AG09319 (cell line): ENCODE results near the gene PLEKHM3.

Experiments
- DNase-seq: peaks from one replicate; pipeline ENCODE4 v3.0.0-alpha.2; 2010; ENCODE audit warnings: low read depth; ENCODE audit errors: extremely low read depth
- CTCF ChIP-seq: IDR thresholded peaks from 2 replicates; pipeline ENCODE4 v1.5.1; 2011; ENCODE audit warnings: low read depth, mild to moderate bottlenecking, inconsistent platforms, low read length, moderate library complexity

PLEKHM3 gene

GRCh38 chr2:208025037-208025813 is at the start of gene PLEKHM3:
TSS of gene PLEKHM3 (minus strand) at chr2:208025527. CDS start at chr2:208001639, 23,888 bp downstream.
- peak; percentile 69 for DNase-seq
- TF ChIP-seq CTCF = no peak

- TF ChIP-seq CTCF = no peak
These were observed 49.5 kb upstream of the PLEKHM3 start for GRCh38 chr2:208074610-208075356.

GRCh38 chr2:208072250-208072892 is 47.0 kb upstream of the PLEKHM3 start:
- peak; percentile 35 for DNase-seq
- peak; percentile 78 for TF ChIP-seq CTCF

More at GRCh38 chr2:208074610-208075356, 49.5 kb upstream of the PLEKHM3 start:
- DNase-seq = no peak

GRCh38 chr2:208069186-208069585 is 43.9 kb upstream of the PLEKHM3 start:
- DNase-seq = no peak
- TF ChIP-seq CTCF = no peak

GRCh38 chr2:208066016-208066415 is 40.7 kb upstream of the PLEKHM3 start:
- DNase-seq = no peak
- TF ChIP-seq CTCF = no peak

GRCh38 chr2:208065476-208065875 is 40.1 kb upstream of the PLEKHM3 start:
- no peak for DNase-seq
- no peak for TF ChIP-seq CTCF
